ENCODE measurements around the gene NIM1K. TPM values are rescaled to one million over a fixed set of nuclear protein-coding genes. Genes with fewer than 3 reads are reported as not detected.
A peak's percentile ranks its signal among the peaks of the same experiment; 100 is the strongest.
"Not testable (repeated sequence)": the region's sequence is repeated elsewhere in the genome, so short reads cannot be mapped to it uniquely, and the experiment has no call there.

The NIM1K gene
- total RNA-seq, 4 donors from 2014 or later, result not detected

- H3K9me3 ChIP-seq, result no peaks in the 10 kb centered on the region
- H3K4me3 ChIP-seq, result no peak overlapping the region
- no peak overlapping the region for H3K27ac ChIP-seq
- no peaks in the 10 kb centered on the region for H3K27me3 ChIP-seq
- TF ChIP-seq, protein P1, sequence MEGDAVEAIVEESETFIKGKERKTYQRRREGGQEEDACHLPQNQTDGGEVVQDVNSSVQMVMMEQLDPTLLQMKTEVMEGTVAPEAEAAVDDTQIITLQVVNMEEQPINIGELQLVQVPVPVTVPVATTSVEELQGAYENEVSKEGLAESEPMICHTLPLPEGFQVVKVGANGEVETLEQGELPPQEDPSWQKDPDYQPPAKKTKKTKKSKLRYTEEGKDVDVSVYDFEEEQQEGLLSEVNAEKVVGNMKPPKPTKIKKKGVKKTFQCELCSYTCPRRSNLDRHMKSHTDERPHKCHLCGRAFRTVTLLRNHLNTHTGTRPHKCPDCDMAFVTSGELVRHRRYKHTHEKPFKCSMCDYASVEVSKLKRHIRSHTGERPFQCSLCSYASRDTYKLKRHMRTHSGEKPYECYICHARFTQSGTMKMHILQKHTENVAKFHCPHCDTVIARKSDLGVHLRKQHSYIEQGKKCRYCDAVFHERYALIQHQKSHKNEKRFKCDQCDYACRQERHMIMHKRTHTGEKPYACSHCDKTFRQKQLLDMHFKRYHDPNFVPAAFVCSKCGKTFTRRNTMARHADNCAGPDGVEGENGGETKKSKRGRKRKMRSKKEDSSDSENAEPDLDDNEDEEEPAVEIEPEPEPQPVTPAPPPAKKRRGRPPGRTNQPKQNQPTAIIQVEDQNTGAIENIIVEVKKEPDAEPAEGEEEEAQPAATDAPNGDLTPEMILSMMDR (IDR thresholded peaks at IDR 0.05), result peak in 5 of 6 experiments; percentile 54 to 74 (median 71)
- TF ChIP-seq POLR2A (IDR thresholded peaks at IDR 0.05), result no peak
- H3K36me3 ChIP-seq, result no peaks in the 10 kb centered on the region
- DNase-seq, result no peak
- peaks cover 0 to 8% (median 0%) of the 10 kb centered on the region in 4 donors for H3K4me1 ChIP-seq
Measured at GRCh38 chr5:43305948-43306565, 114.0 kb downstream of the NIM1K start.

- H3K27ac ChIP-seq, H3K9me3 ChIP-seq, DNase-seq, H3K4me3 ChIP-seq, H3K27me3 ChIP-seq, H3K36me3 ChIP-seq: not testable (repeated sequence)
- H3K4me1 ChIP-seq, result peaks cover 0 to 14% (median 0%) of the 10 kb centered on the region in 4 donors
Measured at GRCh38 chr5:43306954-43307353, 114.9 kb downstream of the NIM1K start.

DNA sequence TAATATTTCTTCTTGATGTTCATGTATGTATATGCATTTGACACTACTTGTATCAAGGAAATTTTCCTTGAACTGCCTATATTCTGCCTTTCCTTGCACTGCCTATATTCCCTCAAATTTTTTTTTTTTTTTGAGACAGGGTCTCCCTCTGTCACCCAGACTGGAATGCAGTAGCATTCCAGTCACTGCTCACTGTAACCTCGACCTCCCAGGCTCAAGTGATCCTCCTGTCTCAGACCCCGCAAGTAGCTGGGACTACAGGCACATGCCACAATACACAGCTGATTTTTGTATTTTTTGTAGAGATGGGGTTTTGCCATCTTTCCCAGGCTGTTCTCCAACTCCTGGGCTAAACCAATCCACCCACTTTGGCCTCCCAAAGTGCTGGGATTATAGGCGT lies 117.1 kb downstream of the NIM1K start:
- Histone ChIP-seq H3K36me3 (no peaks in the 10 kb centered on the region), H3K27me3 (no peaks in the 10 kb centered on the region), H3K9me3 (no peaks in the 10 kb centered on the region), H3K4me3 (no peak overlapping the region), H3K27ac (no peak overlapping the region), H3K4me1 (peaks cover 0 to 22% (median 0%) of the 10 kb centered on the region in 4 donors)
- DNase-seq, result no peak
- TF ChIP-seq POLR2A (IDR thresholded peaks at IDR 0.05), result no peak
- TF ChIP-seq, protein P1 (IDR thresholded peaks at IDR 0.05), result no peak

DNA sequence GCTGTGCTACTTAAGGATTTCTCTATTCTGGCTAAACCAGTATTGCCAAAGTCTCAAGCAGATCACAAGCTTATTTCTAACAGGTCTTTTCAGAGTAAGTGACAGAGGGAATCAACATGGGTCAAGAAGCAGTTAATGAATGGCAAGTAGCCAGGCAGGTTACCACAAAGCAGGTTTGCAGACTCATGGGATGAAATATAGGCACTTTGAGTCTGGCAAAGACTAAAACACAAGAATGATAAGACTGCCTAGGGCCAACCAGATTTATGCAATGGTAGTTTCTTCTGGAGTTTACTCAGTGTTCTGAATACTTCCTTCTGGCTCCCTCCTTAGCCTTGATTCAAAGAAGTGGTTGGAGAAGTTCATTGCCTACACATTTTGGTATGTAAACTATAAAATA lies 117.6 kb downstream of the NIM1K start:
- no peak overlapping the region for H3K27ac ChIP-seq
- H3K4me3 ChIP-seq, result no peak overlapping the region
- H3K27me3 ChIP-seq, result no peaks in the 10 kb centered on the region
- peaks cover 0 to 22% (median 0%) of the 10 kb centered on the region in 4 donors for H3K4me1 ChIP-seq
- no peaks in the 10 kb centered on the region for H3K36me3 ChIP-seq
- TF ChIP-seq, protein P1 (IDR thresholded peaks at IDR 0.05), result no peak
- no peak for TF ChIP-seq POLR2A (IDR thresholded peaks at IDR 0.05)
- DNase-seq, result no peak
- H3K9me3 ChIP-seq, result no peaks in the 10 kb centered on the region

GRCh38 chr5:43312076-43312661 lies 120.1 kb downstream of the NIM1K start:
- Histone ChIP-seq H3K27ac (peak overlapping the region; percentile 94 to 96 (median 95)), H3K4me3 (peak overlapping the region; percentile 83 to 89 (median 84)), H3K36me3 (no peaks in the 10 kb centered on the region), H3K27me3 (no peaks in the 10 kb centered on the region), H3K9me3 (no peaks in the 10 kb centered on the region), H3K4me1 (peaks cover 0 to 22% (median 0%) of the 10 kb centered on the region in 4 donors)
- DNase-seq, result no peak
- no peak for TF ChIP-seq POLR2A (IDR thresholded peaks at IDR 0.05)
- TF ChIP-seq, protein P1 (IDR thresholded peaks at IDR 0.05), result no peak

DNA sequence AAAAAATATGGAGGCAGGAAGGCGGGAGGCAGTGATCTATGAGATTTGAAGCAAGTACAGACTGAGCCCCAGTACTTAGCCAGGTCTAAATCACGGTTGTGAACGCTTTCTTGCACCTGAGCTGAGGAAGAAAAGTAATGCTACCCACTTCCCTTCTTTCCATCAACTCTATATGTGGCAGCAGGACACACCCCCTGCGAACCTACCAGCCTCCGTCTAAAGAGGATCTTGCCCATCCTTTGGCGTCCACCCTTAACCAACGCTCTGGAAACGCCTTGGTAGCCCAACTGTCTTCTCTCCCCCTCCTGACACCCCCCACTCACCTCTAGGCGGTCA lies 120.6 kb downstream of the NIM1K start:
- peak in 1 of 3 donors; percentile 65 for DNase-seq
- H3K36me3 ChIP-seq, result no peaks in the 10 kb centered on the region
- TF ChIP-seq, protein P1 (IDR thresholded peaks at IDR 0.05), result peak in 1 of 6 experiments; percentile 2
- no peak for TF ChIP-seq POLR2A (IDR thresholded peaks at IDR 0.05)
- no peaks in the 10 kb centered on the region for H3K27me3 ChIP-seq
- H3K4me1 ChIP-seq, result peaks cover 0 to 22% (median 0%) of the 10 kb centered on the region in 4 donors
- H3K27ac ChIP-seq, result peak overlapping the region; percentile 94 to 96 (median 95)
- H3K4me3 ChIP-seq, result peak overlapping the region; percentile 83 to 89 (median 84)
- H3K9me3 ChIP-seq, result no peaks in the 10 kb centered on the region

All from Peyer's patch (tissue), 4 donors.